Measurements from ENCODE around the gene NOVA2.

The NOVA2 gene

GRCh38 chr19:45996933-45997332, 23.3 kb upstream of the NOVA2 start:
- TF ChIP-seq CTCF (IDR thresholded peaks at IDR 0.05; ENCODE audit: insufficient read depth, low read length, poor library complexity, severe bottlenecking), result no peak
- DNase-seq (ENCODE audit: extremely low read depth, insufficient read length), result no peak
- no peak overlapping the region for H3K4me3 ChIP-seq (replicated peaks; ENCODE audit: low read depth, low read length)
- H3K27me3 ChIP-seq (replicated peaks; ENCODE audit: control insufficient read depth, insufficient read depth, low read length), result no peaks in the 10 kb centered on the region
- H3K36me3 ChIP-seq (ENCODE audit: control insufficient read depth, insufficient read depth, low read length), result no peaks in the 10 kb centered on the region; the same call in 1 of the 2 replicates

GRCh38 chr19:45995715-45996385, 22.2 kb upstream of the NOVA2 start:
- no peaks in the 10 kb centered on the region for H3K27me3 ChIP-seq (replicated peaks; ENCODE audit: control insufficient read depth, insufficient read depth, low read length)
- TF ChIP-seq CTCF (IDR thresholded peaks at IDR 0.05; ENCODE audit: insufficient read depth, low read length, poor library complexity, severe bottlenecking), result no peak
- H3K36me3 ChIP-seq (ENCODE audit: control insufficient read depth, insufficient read depth, low read length), result no peaks in the 10 kb centered on the region; the same call in 1 of the 2 replicates
- peak overlapping the region; percentile 68 for H3K4me3 ChIP-seq (replicated peaks; ENCODE audit: low read depth, low read length)
- DNase-seq (ENCODE audit: extremely low read depth, insufficient read length), result no peak

GRCh38 chr19:45994998-45995714, 21.5 kb upstream of the NOVA2 start, which contains the start of gene CCDC61:
Gene CCDC61 (plus strand): TSS chr19:45995467. CDS start chr19:46003019, 7,552 bp downstream.
- peak; percentile 91 for DNase-seq (ENCODE audit: extremely low read depth, insufficient read length)
- no peaks in the 10 kb centered on the region; the same call in 1 of the 2 replicates for H3K36me3 ChIP-seq (ENCODE audit: control insufficient read depth, insufficient read depth, low read length)
- no peak for TF ChIP-seq CTCF (IDR thresholded peaks at IDR 0.05; ENCODE audit: insufficient read depth, low read length, poor library complexity, severe bottlenecking)
- peak within 1 kb of the TSS; percentile 68 for H3K4me3 ChIP-seq (replicated peaks; ENCODE audit: low read depth, low read length)
- H3K27me3 ChIP-seq (replicated peaks; ENCODE audit: control insufficient read depth, insufficient read depth, low read length), result no peaks in the 10 kb centered on the region

- H3K27me3 ChIP-seq (replicated peaks; ENCODE audit: control insufficient read depth, insufficient read depth, low read length), result no peaks in the 10 kb centered on the region
- no peak for TF ChIP-seq CTCF (IDR thresholded peaks at IDR 0.05; ENCODE audit: insufficient read depth, low read length, poor library complexity, severe bottlenecking)
- peak overlapping the region; percentile 45 for H3K4me3 ChIP-seq (replicated peaks; ENCODE audit: low read depth, low read length)
- no peak for DNase-seq (ENCODE audit: extremely low read depth, insufficient read length)
- no peaks in the 10 kb centered on the region; the same call in 1 of the 2 replicates for H3K36me3 ChIP-seq (ENCODE audit: control insufficient read depth, insufficient read depth, low read length)
Measured at GRCh38 chr19:45994456-45994997, 20.9 kb upstream of the NOVA2 start.

- no peaks in the 10 kb centered on the region for H3K36me3 ChIP-seq (ENCODE audit: control insufficient read depth, insufficient read depth, low read length)
- DNase-seq (ENCODE audit: extremely low read depth, insufficient read length), result no peak
- no peak overlapping the region for H3K4me3 ChIP-seq (replicated peaks; ENCODE audit: low read depth, low read length)
- no peaks in the 10 kb centered on the region for H3K27me3 ChIP-seq (replicated peaks; ENCODE audit: control insufficient read depth, insufficient read depth, low read length)
- TF ChIP-seq CTCF (IDR thresholded peaks at IDR 0.05; ENCODE audit: insufficient read depth, low read length, poor library complexity, severe bottlenecking), result no peak
Measured at GRCh38 chr19:45990113-45990728, 16.6 kb upstream of the NOVA2 start.
